Caki2 (cell line): ENCODE data around the gene CELF3. TPM values are rescaled to one million over a fixed set of nuclear protein-coding genes. Genes with fewer than 3 reads are reported as not detected.
A peak's percentile ranks its signal among the peaks of the same experiment; 100 is the strongest.
"Not testable (repeated sequence)": the region's sequence is repeated elsewhere in the genome, so short reads cannot be mapped to it uniquely, and the experiment has no call there.

Experiments used
- DNase-seq: peaks from one replicate; pipeline ENCODE4 v3.0.0-alpha.2; 2015; ENCODE audit warnings: low read depth
- in situ Hi-C: cut with HindIII; loops from 2 replicates; pipeline ENCODE4 v1.10.0; 2016; ENCODE audit warnings: low sequenced_read_pairs, low pct_unique_long_range_greater_than_20kb, mixed read lengths
- total RNA-seq: library from RNA; depleted of rRNA; stranded (reverse); fragments of >200 nt; shearing (Covaris generic); gene quantifications from 2 replicates; pipeline ENCODE4 v1.2.3, GENCODE V29; 2014; ENCODE audit warnings: low replicate concordance; rRNA removed

Gene CELF3
- total RNA-seq: not detected in 2 replicates

DNA sequence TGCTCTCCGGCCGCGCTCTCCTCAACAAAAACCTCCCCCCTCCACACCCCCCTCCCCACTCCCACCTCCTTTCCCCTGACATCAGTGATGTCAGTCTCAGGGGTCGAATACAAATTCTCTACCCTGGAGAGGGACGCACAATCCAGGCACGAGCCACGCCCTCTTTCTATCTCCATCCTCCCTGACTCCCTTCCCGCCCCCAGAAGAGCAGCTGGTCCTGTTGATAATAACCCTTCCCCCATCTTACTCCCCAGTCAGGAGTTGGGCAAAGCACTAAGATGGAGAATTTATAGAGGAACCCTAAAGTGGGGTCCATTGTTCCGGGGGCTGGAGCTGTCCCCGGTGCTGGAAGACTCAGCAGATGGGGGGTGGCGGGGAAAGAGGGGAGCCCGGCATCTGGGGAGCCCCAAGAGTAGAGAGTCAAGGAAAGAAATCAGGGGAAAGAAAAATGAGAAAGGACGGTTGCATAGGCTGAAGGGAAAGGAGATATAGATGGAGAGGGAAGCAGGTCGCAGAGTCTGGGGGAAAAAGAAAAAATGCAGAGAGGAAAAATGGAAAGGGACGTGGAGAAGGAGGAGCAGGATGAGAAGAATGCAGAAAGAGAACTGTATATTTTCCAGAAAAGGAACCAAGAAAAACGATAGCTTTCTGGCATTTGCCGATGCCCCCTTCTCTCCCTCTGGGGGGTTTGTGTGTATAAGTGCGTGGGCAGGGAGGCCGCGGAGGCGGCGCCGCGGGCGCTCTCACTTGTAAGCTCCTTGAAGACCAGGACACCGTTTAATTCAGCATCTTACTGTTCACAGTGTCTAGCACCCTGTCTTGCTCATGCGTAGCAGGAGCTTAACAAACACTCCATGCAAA, at the start of gene CELF3:
TSS of gene CELF3 (minus strand) at position 33 of the 861 bp plus-strand sequence. CDS start 783 bp downstream, outside the sequence.
- in situ Hi-C loops: no loop called here
- no peak for DNase-seq

DNA sequence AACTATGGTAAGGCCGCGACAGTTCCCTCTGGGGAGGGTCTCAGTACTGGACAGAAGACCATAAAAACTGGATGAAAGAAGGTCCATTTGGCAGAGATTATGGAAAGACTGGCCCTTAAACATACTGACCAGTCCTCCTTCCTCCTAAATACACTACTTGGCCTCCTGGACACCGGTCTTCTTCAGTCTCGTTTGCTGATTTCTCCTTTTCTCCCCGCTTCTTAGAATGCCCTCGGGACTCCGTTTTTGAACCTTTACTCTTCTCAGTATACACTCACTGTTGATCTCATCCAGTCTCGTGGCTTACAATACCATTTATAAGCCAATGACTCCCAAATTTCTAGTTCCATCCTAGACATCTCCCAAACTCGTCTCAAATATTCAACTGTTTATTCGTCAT, 47.4 kb upstream of the CELF3 start:
- in situ Hi-C loops: no loop called here
- DNase-seq: no peak

DNA sequence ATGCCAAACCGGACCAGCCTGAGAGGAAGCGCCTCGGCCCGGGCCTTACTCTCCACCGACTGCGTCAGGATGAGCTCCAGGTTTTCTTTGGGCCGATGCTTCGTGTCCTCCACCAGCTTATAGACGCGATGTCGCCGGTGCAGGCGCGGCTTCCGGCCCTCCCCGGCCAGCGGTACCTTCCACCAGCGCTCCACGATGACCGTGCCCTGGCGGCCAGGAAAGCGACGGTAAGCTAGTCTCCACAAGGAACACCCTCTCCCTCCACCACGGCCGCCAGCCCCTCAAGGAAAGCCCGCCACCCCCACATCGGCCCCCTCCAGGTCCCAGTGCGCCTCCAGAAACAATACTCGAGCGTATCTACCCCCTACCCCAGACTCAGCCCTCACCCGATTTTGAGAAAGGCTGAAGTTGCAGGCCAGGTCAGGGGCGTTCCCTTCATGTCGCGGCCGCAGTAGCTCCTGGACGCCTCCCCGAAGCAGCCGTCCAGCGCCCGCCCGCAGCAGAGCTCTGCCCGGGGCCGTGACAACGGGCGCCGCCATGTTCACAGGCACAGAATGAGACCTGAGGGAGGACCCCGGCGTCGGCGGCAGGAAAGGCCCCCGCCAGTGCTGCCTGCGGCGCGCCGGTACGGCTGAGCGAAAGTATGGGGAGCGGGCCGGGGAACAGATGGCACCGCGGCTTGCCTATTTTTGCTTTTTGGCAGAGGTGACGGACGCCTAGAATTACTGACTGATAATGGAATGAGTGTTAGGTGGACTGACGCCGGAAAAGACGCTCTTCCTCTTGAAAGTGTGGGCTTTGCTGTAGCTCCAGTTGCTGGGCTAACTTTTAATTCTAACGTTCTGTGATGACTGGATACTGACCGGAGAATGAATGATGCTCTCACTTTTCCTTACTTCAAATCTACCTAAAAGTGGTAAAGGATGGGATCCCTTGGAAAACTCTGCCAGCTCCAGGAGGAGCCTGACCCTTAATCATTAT, 46.6 kb upstream of the CELF3 start, which contains the start of gene MRPL9:
TSS of gene MRPL9 (minus strand) at position 556 of the 981 bp plus-strand sequence. CDS start at position 539, 17 bp downstream.
- peak; percentile 78 for DNase-seq
- in situ Hi-C loops: no loop called here

DNA sequence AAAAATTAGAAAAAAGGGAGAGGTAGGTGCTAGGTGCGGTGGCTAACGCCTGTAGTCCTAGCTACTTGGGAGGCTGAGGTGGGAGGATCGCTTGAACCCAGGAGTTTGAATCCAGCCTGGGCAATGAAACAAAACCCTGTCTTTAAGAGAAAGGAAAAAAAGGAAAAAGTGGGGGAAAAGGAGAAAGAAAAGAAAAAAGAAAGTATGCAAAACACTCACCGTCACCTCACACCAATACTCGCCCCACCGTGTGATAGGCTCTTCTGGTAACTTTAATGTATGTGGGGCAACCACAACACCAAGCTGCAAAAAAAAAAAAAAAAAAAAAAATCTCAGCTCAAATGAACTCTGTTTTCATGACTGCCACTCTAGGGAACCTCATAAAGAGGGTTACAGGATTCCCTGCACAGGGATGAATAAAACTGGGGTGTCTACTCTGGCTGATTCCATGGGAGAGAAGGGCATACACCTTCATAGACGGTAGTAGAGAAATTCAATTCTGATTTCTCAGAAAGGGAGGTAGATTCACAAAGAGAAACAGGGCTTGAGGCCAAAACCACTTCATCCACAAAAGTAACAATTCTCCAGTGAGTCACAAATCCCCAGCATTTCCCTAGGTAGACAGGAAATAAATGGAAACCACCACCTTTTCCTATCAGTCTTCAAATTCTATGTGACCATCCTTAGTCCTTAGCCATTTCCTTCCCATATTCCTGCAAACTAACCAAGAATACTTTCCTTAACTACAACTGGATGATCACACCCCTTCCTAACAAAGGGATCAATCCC, 44.2 kb upstream of the CELF3 start:
- in situ Hi-C loops: no loop called here
- no peak for DNase-seq

GRCh38 chr1:151759241-151759640, 42.6 kb upstream of the CELF3 start:
- no peak for DNase-seq
- in situ Hi-C loops: no loop called here

DNA sequence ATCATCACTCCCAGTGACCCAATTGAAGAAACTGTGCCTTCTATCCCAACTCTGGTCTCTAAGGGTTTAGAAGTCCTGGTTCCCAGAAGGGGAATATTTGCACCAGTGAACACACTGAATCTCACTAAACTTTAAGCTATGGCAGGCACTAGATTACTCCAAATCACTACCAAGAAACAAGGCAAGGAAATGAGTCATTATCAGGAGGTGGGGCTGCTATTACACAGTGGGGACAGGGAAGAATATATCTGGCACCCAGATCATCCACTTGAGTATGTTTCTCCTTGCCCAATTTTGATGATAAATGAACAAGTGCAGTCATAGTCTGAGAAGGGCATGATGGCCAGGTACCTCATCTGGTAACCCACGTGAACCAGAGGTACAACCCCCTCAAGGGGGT, 39.7 kb upstream of the CELF3 start:
- no peak for DNase-seq
- in situ Hi-C loops: no loop called here

DNA sequence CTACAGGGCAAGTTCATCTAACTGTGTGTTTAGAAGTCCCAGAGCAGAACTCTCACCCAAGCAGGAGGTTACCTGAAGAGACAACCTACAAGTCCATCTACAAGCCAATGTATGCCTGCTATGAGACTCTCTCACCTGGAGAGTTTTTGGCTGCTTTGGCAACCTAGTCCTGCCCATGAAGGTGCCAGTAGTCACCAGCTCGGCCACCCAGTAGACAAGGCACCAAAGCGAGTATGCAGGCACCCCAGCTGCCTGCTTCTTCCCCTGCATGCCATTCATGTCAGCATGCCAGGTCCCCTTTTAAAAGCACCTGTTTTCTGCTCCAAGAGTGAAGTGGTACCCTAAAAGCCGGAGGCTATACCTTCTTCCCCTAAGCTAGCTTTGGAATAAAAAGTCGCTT, 24.9 kb upstream of the CELF3 start:
- no peak for DNase-seq
- in situ Hi-C loops: no loop called here

- in situ Hi-C loops: no loop called here
- no peak for DNase-seq
These were observed 23.2 kb upstream of the CELF3 start for GRCh38 chr1:151739590-151740355.

DNA sequence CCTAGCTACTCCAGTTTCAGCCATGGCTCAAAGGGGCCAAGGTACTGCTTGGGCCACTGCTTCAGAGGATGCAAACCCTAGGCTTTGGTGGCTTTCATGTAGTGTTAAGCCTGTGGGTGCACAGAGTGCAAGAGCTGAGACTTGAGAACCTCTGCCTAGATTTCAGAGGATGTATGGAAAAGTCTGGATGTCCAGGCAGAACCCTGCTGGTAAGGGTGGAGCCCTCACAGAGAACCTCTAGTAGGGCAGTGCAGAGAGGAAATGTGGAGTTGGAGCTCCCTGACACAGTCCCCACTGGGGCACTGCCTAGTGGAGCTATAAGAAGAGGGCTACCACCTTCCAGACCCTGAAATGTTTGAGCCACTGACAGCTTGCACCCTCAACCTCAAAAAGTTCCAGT, 20.9 kb upstream of the CELF3 start:
- in situ Hi-C loops: no loop called here
- no peak for DNase-seq

DNA sequence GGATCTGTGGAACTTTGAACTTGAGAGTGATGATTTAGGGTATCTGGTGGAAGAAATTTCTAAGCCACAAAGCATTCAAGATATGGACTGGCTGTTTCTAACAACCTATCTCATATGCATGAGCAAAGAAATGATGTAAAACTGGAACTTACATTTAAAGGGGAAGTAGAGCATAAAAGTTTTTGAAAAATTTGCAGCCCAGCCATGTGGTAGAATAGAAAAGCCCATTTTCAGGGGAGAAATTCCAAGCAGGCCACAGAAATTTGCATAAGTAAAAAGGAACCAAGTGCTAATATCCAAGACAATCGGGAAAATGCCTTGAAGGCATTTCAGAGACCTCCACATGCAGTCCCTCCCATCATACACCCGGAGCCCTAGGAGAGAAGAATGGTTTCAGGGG, 20.4 kb upstream of the CELF3 start:
- in situ Hi-C loops: no loop called here
- no peak for DNase-seq

DNA sequence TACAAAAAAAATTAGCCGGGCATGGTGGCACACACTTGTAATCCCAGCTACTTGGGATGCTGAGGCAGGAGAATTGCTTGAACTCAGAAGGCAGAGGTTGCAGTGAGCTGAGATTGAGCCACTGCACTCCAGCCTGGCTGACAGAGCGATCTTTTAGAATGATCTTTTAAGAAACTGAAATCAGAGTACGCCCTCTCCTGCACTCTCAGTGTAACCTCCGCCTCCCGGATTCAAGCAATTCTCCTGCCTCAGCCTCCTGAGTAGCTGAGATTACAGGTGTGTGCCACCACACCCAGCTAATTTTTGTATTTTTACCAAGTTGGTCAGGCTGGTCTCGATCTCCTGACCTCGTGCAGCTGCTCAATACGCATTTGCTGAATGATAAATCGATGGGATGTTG, 17.4 kb upstream of the CELF3 start:
- in situ Hi-C loops, DNase-seq: not testable (repeated sequence)

- DNase-seq: no peak
- in situ Hi-C loops: no loop called here
These were observed 16.5 kb upstream of the CELF3 start for GRCh38 chr1:151733126-151733525.

DNA sequence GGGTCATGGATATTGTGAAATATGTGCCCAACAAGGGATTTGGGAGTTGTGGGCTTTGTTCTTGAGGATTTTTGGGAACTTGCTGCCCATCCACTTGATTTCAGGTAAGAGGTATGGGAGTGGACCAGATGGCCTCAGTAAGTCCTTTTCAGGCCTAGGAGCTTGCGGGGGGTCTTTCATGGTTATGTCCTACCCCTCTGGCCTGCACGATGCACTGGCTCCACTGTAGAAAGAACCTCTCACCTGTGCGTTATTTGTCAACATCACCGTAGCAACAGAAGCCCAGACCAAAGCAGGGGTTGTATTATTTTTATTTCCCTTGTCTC, 13.3 kb upstream of the CELF3 start:
- in situ Hi-C loops: no loop called here
- no peak for DNase-seq

DNA sequence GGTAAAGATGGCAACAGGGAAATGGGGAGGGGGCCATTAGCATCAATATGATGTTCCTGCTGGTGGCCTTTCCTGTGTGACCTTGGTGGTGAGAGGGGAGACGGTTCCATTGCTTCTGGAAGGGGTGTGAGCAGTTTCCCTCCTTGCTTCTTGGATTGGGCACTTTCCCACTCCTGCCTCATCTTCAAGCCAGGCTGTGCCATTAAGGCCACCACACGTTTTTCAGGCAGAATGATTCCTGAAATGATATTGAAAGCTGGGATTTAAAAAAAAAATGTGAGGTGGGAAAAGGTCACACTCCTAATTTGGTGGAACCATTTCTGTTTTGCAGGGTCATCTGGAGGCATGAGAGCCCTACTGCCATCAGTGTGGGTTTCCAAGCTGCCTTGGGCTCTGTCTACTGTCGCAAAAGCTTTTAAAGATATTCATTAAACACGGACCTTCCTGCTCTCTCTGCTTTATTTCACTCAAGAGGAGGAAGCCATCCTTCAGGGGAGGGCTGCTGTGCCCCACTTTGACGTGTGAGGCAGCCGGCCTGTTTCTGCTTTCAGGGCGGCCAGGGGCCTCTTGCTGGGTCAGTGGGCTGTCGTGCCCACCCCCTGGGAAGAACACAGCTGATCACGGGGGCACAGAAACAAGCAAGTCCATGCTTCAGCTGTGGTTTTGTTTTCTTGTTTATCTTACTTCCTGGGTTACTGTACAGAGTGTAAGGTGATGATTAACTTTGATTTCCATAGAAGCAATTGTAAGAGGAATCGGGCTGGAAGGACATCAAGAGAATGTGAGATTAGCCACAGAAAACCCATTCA, 12.8 kb upstream of the CELF3 start:
- no peak for DNase-seq

GRCh38 chr1:151728151-151729054, 11.8 kb upstream of the CELF3 start:
- in situ Hi-C loops: no loop called here
- DNase-seq: no peak

More for the DNA sequence above, 12.8 kb upstream of the CELF3 start:
- in situ Hi-C loops: no loop called here
